Measurements from ENCODE around the gene JPT2. TPM values are rescaled to one million over a fixed set of nuclear protein-coding genes. Genes with fewer than 3 reads are reported as not detected.

JPT2 gene
- total RNA-seq, 1 experiment from 2014 or later, result 150 TPM

GRCh38 chr16:1727651-1728624 lies 49.9 kb downstream of the JPT2 start:
- H3K27ac Mint-ChIP-seq, result no peak overlapping the region
- ATAC-seq (no peak), DNase-seq (ENCODE audit: low spot score) (no peak)
- no peaks in the 10 kb centered on the region for H3K4me1 Mint-ChIP-seq
- CTCF ChIA-PET, result interaction anchor here (1.1 kb wide), 1 partner anchor 22 kb away, joined by 4 read pairs; the partner anchor contains the start of gene MAPK8IP3
- H3K27me3 Mint-ChIP-seq (ENCODE audit: low read depth), result no peaks in the 10 kb centered on the region
- POLR2A ChIA-PET, result no interaction called here
- peaks cover 3% of the 10 kb centered on the region; the same call in 1 of the 2 replicates for H3K36me3 Mint-ChIP-seq
- H3K9me3 Mint-ChIP-seq, result no peaks in the 10 kb centered on the region
- H3K4me3 Mint-ChIP-seq, result no peak overlapping the region
- no peak for TF ChIP-seq FOXP4 (CRISPR knock-in tag; IDR thresholded peaks at IDR 0.05)
- no peak for TF ChIP-seq ZNF423 (CRISPR knock-in tag; IDR thresholded peaks at IDR 0.05)
- no peak for TF ChIP-seq MYBL2 (CRISPR knock-in tag; IDR thresholded peaks at IDR 0.05)
- no peak for TF ChIP-seq TCF7 (CRISPR knock-in tag; IDR thresholded peaks at IDR 0.05; ENCODE audit: low read depth)
- TF ChIP-seq ATF2 (CRISPR knock-in tag; IDR thresholded peaks at IDR 0.05; ENCODE audit: borderline replicate concordance, low read depth), result no peak
- no peak for TF ChIP-seq TEAD1 (CRISPR knock-in tag; IDR thresholded peaks at IDR 0.05)
- TF ChIP-seq RELA (CRISPR knock-in tag; IDR thresholded peaks at IDR 0.05; ENCODE audit: borderline replicate concordance), result no peak
- no peak for TF ChIP-seq E2F4 (CRISPR knock-in tag; IDR thresholded peaks at IDR 0.05; ENCODE audit: borderline replicate concordance, low read depth)
- no peak for TF ChIP-seq MAX (CRISPR knock-in tag; IDR thresholded peaks at IDR 0.05)
- no peak for TF ChIP-seq NFE2L1 (CRISPR knock-in tag; IDR thresholded peaks at IDR 0.05)
- TF ChIP-seq KAT7 (CRISPR knock-in tag; IDR thresholded peaks at IDR 0.05; ENCODE audit: borderline replicate concordance), result no peak
- no peak for TF ChIP-seq ZNF425 (CRISPR knock-in tag; conservative IDR thresholded peaks at IDR 0.05)
- no peak for TF ChIP-seq ZNF416 (CRISPR knock-in tag; IDR thresholded peaks at IDR 0.05)
- no peak for TF ChIP-seq ZNF396 (CRISPR knock-in tag; IDR thresholded peaks at IDR 0.05; ENCODE audit: borderline replicate concordance)
- no peak for TF ChIP-seq ZNF671 (CRISPR knock-in tag; IDR thresholded peaks at IDR 0.05)

GRCh38 chr16:1729026-1729425 lies 50.9 kb downstream of the JPT2 start:
- Mint-ChIP-seq H3K27ac (peak overlapping the region; percentile 78), H3K27me3 (ENCODE audit: low read depth) (no peaks in the 10 kb centered on the region), H3K4me1 (no peaks in the 10 kb centered on the region), H3K36me3 (peaks cover 7% of the 10 kb centered on the region), H3K9me3 (no peaks in the 10 kb centered on the region), H3K4me3 (no peak overlapping the region)
- DNase-seq (ENCODE audit: low spot score) (no peak), ATAC-seq (no peak)
- POLR2A ChIA-PET, result no interaction called here
- no peak for TF ChIP-seq ZNF425 (CRISPR knock-in tag; conservative IDR thresholded peaks at IDR 0.05)
- CTCF ChIA-PET, result no interaction called here

Measured in WTC11 (cell line).